ENCODE data around the gene CDK5R1. TPM values are rescaled to one million over a fixed set of nuclear protein-coding genes. Genes with fewer than 3 reads are reported as not detected.

The CDK5R1 gene
- 10 to 100 TPM in 2 of 4 donors, 1 to 10 TPM in 2; 5.7 to 12.1 (median 10.7) TPM for total RNA-seq

DNA sequence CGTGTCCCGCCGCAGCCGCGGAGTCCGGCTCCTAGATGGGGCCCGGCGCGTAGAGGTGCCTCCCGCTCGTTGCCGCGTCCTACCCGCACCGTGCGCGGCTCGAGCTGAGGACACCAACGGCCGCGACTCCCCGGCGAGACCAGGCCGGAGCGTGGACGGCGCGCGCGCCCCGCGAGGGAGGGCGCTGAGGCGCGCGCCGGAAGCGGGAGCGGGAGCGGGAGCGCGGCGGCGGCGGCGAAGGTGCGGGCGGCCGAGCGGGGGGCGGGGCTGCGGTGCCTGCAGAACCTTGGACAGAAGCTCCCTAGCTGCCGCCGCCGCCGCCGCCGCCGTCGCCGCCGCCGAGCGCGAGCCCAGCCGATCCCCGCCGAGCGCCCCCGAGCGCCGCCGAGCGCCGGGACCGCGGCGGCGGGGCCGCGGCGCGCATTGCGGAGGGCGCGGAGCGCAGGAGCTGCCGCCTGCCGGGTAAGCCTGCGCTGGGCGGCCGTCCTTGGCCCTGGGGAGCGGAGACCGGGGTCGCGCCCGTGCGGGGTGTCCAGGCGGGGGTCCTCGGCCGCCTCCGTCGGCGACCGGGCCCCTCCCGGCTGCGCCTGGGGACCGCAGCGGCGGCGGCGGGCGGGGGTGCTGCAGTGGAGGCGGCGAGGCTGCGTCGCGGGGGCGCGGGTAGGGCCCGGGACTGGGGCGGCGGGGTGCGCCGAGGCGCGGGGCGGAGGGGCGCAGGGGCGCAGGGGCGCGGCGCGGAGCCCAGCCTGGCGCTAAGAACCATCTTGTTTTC lies at the start of gene CDK5R1:
Gene CDK5R1, plus strand, starts transcription at position 293 of the 772 bp plus-strand sequence. CDS start 628 bp downstream, outside the sequence.
- Histone ChIP-seq H3K4me3 (peak within 1 kb of the TSS; percentile 55 to 85 (median 66)), H3K27me3 (no peaks in the 10 kb centered on the region), H3K9me3 (no peaks in the 10 kb centered on the region), H3K36me3 (peaks cover 0 to 53% (median 0%) of the 10 kb centered on the region in 3 donors), H3K4me1 (peaks cover 18 to 81% (median 18%) of the 10 kb centered on the region in 3 donors), H3K27ac (peak within 1 kb of the TSS; percentile 82 to 92 (median 86))
- no peak for DNase-seq
- 10% methylated on average over 6 of the region's 135 CpGs; no CpG with 5 or more reads in 1 of the 2 donors for WGBS, 2 donors
- no peak for TF ChIP-seq POLR2A (IDR thresholded peaks at IDR 0.05)
- TF ChIP-seq, protein P1, sequence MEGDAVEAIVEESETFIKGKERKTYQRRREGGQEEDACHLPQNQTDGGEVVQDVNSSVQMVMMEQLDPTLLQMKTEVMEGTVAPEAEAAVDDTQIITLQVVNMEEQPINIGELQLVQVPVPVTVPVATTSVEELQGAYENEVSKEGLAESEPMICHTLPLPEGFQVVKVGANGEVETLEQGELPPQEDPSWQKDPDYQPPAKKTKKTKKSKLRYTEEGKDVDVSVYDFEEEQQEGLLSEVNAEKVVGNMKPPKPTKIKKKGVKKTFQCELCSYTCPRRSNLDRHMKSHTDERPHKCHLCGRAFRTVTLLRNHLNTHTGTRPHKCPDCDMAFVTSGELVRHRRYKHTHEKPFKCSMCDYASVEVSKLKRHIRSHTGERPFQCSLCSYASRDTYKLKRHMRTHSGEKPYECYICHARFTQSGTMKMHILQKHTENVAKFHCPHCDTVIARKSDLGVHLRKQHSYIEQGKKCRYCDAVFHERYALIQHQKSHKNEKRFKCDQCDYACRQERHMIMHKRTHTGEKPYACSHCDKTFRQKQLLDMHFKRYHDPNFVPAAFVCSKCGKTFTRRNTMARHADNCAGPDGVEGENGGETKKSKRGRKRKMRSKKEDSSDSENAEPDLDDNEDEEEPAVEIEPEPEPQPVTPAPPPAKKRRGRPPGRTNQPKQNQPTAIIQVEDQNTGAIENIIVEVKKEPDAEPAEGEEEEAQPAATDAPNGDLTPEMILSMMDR (IDR thresholded peaks at IDR 0.05) = no peak
- intact Hi-C loops (cut with DNase I) = loop anchor here (10.0 kb wide), 2 partner anchors 128 to 268 kb away; no protein-coding TSS in a partner anchor

DNA sequence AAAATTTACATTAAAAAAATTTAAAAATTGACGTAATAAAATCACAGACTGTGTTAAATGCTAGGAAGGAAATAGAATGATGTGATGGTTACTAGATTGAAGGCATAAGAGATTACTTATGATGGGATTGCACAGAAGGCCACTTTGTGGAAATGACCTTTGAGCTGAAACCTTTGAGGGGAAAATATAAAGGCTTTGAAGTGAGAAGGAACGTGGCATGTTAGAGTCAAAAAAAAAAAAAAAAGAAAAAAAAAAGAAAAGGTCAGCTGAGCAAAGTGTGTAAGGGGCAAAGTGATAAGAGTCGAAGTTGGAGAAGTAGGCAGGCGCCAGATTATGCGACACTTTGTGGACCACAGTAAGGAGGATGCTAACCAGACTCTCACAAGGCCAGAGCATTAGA lies 46.1 kb upstream of the CDK5R1 start:
- no peaks in the 10 kb centered on the region for H3K9me3 ChIP-seq
- peaks cover 4 to 17% (median 10%) of the 10 kb centered on the region in 3 donors for H3K4me1 ChIP-seq
- no peak overlapping the region for H3K4me3 ChIP-seq
- H3K27ac ChIP-seq = no peak overlapping the region
- no peaks in the 10 kb centered on the region for H3K27me3 ChIP-seq
- H3K36me3 ChIP-seq = no peaks in the 10 kb centered on the region
- TF ChIP-seq, protein P1 (IDR thresholded peaks at IDR 0.05) = no peak
- TF ChIP-seq POLR2A (IDR thresholded peaks at IDR 0.05) = no peak
- DNase-seq = no peak
- WGBS, 2 donors = 69 to 74% methylated on average over 5 of the region's 5 CpGs
- intact Hi-C loops (cut with DNase I) = no loop called here

DNA sequence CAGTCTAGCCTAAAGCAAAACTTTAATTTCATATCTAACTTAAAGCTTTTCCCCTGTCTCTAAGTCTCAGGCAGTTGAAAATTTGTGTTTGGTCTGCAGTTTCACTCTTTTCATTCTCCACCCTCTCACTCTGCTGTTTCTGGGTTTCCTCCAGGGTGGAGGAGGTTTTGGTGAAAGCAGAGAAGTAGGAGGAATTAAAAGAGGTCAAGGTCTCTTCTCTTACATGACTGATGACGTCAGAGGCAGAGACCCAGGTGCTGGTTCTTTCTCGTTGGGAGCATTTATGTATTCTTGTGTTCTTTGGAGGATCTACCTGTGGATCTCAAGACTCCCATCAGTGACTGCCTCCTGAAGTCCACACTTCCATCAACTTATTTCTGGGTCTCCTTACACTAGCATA lies 44.9 kb upstream of the CDK5R1 start:
- Histone ChIP-seq H3K9me3 (no peaks in the 10 kb centered on the region), H3K27me3 (no peaks in the 10 kb centered on the region), H3K4me1 (peaks cover 13 to 29% (median 17%) of the 10 kb centered on the region in 3 donors), H3K36me3 (peaks cover 0 to 1% (median 0%) of the 10 kb centered on the region in 3 donors), H3K27ac (no peak overlapping the region), H3K4me3 (no peak overlapping the region)
- TF ChIP-seq, protein P1 (IDR thresholded peaks at IDR 0.05) = no peak
- TF ChIP-seq POLR2A (IDR thresholded peaks at IDR 0.05) = no peak
- intact Hi-C loops (cut with DNase I) = no loop called here
- 40 to 41% methylated on average over 2 of the region's 2 CpGs for WGBS, 2 donors
- DNase-seq = no peak

DNA sequence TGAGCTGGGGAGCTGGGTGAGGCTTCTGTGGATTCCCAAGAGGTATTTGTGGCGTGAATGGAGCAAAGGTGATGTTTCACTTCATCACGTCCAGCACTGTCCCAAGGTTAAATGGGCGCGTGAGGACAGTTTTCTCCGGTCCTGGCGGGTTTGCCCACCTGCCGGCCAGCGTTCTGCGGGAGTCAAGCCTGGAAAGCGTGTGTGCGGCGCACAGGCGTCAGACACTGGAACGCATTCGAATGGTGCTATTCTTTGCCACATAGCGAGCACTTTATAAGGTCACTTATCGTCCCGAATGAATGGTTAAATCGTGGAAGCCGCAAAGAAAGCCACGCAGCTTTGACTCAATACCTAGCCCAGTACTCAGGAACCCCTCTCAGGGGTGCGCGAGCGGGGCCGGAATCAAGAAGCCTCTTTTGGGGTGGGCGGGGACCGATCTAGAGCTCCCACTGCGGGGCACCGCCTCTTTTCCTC lies 42.9 kb upstream of the CDK5R1 start:
- H3K27me3 ChIP-seq = no peaks in the 10 kb centered on the region
- TF ChIP-seq, protein P1 (IDR thresholded peaks at IDR 0.05) = no peak
- TF ChIP-seq POLR2A (IDR thresholded peaks at IDR 0.05) = no peak
- H3K36me3 ChIP-seq = peaks cover 0 to 21% (median 6%) of the 10 kb centered on the region in 3 donors
- intact Hi-C loops (cut with DNase I) = no loop called here
- H3K4me1 ChIP-seq = peaks cover 14 to 40% (median 17%) of the 10 kb centered on the region in 3 donors
- H3K27ac ChIP-seq = peak overlapping the region in 3 of 4 donors; percentile 90 to 95 (median 93)
- no peaks in the 10 kb centered on the region for H3K9me3 ChIP-seq
- DNase-seq = no peak
- peak overlapping the region; percentile 80 to 99 (median 90) for H3K4me3 ChIP-seq
- 20 to 24% methylated on average over 14 to 17 of the region's 29 CpGs for WGBS, 2 donors

Measured in esophagus squamous epithelium (tissue), 5 donors.